ENCODE results near the gene ARHGAP27.

ARHGAP27 gene

DNA sequence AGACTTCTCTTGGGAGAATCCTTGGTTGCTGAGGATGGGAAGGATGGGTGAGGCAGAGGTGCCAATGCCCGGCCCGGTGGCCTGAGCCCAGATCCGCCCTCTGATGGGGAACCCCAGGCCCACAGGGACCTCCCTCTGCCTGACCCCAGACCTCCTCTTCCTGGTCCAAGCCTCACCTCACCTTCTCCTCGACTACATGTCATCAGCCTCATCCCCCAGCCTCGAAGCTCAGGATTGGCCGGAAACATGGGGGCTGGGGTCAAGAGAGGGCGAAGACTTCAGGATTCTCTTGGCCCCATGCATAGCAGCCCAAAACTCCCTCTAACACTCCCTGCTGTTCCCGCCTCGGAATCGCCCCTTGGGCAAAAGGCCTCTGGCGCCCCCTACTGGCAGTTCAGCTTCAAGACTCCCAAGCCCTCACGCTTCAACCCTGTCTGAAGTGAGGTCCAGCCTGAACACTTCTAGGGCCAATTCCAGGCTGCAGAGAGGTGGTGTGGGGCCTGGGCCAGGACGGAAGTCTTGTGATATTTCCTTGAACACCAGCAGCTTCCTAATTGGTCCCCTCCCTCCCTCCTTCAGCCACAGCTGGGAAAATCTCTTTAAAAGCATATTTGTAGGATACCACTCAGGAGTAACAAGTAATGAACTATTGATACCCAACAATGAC, 47.2 kb downstream of the ARHGAP27 start:
- TF ChIP-seq, protein P1, sequence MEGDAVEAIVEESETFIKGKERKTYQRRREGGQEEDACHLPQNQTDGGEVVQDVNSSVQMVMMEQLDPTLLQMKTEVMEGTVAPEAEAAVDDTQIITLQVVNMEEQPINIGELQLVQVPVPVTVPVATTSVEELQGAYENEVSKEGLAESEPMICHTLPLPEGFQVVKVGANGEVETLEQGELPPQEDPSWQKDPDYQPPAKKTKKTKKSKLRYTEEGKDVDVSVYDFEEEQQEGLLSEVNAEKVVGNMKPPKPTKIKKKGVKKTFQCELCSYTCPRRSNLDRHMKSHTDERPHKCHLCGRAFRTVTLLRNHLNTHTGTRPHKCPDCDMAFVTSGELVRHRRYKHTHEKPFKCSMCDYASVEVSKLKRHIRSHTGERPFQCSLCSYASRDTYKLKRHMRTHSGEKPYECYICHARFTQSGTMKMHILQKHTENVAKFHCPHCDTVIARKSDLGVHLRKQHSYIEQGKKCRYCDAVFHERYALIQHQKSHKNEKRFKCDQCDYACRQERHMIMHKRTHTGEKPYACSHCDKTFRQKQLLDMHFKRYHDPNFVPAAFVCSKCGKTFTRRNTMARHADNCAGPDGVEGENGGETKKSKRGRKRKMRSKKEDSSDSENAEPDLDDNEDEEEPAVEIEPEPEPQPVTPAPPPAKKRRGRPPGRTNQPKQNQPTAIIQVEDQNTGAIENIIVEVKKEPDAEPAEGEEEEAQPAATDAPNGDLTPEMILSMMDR (IDR thresholded peaks at IDR 0.05; ENCODE audit: low read depth, low read length, missing control alignments): peak; percentile 97

DNA sequence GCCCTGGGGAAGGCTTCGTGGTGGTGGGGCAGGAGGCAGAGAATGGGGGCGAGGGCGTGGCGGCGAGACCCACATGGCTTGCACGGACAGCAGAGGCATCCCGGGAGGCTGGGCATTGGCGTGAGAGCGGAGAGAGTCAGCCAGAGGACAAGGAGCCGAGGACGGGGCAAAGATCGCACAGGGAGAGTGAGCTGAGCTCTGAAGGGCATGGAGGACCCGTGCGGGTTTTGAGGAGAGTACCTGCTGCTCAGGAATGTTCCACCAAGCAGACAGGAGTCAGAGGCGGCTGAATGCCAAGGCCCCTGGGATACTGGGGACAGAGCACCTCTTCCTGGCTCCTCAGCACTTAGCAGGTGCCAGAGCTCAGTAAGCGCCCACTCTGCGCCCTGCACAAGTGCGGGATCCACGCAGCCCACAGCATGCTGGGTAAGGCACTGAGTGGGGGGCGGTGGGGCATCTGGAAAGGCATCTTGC, 47.8 kb downstream of the ARHGAP27 start:
- DNase-seq (ENCODE audit: low read depth): no peak
- TF ChIP-seq, protein P1 (IDR thresholded peaks at IDR 0.05; ENCODE audit: low read depth, low read length, missing control alignments): no peak
- H3K4me3 ChIP-seq (ENCODE audit: low read depth, low read length): no peak overlapping the region
- in situ Hi-C loops (cut with HindIII; ENCODE audit: low sequenced_read_pairs): no loop called here

More for the DNA sequence above, 47.2 kb downstream of the ARHGAP27 start:
- no peak overlapping the region for H3K4me3 ChIP-seq (ENCODE audit: low read depth, low read length)
- in situ Hi-C loops (cut with HindIII; ENCODE audit: low sequenced_read_pairs): no loop called here
- peak; percentile 65 for DNase-seq (ENCODE audit: low read depth)

DNA sequence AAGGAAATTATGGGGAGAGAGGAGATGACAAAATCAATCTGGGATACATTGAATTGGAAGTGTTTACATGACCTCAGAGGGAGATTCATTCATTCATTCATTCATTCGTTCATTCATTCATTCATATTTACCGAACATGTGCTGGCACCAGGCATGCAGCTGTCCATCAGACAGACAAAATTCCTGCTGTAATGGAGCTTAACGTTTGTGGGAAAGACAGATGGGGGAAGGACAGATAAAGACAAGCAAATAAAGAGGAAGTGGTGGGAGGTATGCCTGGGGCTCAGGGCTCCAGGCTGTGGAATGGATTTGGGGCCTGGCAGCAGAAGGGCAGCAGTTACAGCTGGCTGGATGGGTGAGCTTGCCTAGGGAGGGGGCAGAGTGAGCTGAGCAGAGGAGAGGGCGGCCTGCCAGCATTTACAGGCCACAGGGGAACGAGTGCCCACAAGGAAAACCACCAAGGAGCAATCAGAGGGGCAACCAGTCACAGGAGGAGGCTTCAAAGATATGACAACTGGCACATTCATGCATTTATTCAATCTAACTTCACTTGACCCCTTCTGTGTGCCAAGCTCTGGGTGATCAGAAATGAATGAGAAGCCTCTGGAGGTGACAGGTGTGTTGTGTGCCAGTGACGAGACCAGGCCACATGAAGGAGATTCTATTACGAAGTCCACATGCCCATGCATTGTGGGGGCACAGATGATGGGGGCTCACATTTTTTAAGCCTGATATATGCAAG, 48.5 kb downstream of the ARHGAP27 start:
- TF ChIP-seq, protein P1 (IDR thresholded peaks at IDR 0.05; ENCODE audit: low read depth, low read length, missing control alignments): no peak
- in situ Hi-C loops (cut with HindIII; ENCODE audit: low sequenced_read_pairs): no loop called here
- DNase-seq (ENCODE audit: low read depth): no peak
- H3K4me3 ChIP-seq (ENCODE audit: low read depth, low read length): no peak overlapping the region

DNA sequence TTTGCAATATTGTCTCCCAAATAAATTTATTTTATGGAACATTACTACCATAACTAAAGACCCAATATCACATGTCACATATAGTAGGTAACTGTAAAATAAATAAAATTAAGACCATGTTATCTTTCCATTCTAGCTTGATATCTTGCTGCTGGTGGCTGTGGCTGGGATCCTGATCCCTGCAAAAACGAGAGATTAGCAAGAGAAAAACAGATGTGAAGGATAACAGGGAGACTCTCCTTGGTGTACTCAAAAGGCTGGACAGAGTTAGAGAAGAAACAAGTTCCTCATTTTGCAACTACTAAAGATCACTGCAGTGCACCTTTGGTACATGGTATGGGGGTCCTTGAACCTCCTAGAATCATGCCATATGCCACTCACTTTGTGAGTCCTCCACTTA, 49.7 kb downstream of the ARHGAP27 start:
- in situ Hi-C loops (cut with HindIII; ENCODE audit: low sequenced_read_pairs): no loop called here
- TF ChIP-seq, protein P1 (IDR thresholded peaks at IDR 0.05; ENCODE audit: low read depth, low read length, missing control alignments): no peak

DNA sequence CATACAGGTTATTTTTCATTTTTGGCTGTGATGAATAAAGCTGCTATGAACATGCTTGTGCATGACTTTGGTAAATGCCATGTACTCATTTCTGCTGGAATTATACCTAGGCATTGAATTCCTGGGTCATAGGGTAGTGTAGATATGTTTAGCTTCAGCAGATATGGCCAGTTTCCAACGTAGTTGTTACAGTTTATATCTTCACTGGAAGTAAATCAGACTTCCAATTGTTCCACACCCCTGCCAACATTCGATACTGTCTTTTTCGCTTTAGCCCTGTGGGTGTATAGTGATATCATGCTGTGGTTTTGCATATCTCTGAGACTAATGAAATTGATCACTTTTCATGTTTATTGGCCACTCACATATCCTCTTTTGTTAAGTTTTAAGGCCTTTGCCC, 50.4 kb downstream of the ARHGAP27 start:
- in situ Hi-C loops (cut with HindIII; ENCODE audit: low sequenced_read_pairs): no loop called here
- DNase-seq (ENCODE audit: low read depth): no peak
- no peak overlapping the region for H3K4me3 ChIP-seq (ENCODE audit: low read depth, low read length)
- TF ChIP-seq, protein P1 (IDR thresholded peaks at IDR 0.05; ENCODE audit: low read depth, low read length, missing control alignments): no peak

More for the DNA sequence above, 49.7 kb downstream of the ARHGAP27 start:
- no peak overlapping the region for H3K4me3 ChIP-seq (ENCODE audit: low read depth, low read length)
- DNase-seq (ENCODE audit: low read depth): no peak

DNA sequence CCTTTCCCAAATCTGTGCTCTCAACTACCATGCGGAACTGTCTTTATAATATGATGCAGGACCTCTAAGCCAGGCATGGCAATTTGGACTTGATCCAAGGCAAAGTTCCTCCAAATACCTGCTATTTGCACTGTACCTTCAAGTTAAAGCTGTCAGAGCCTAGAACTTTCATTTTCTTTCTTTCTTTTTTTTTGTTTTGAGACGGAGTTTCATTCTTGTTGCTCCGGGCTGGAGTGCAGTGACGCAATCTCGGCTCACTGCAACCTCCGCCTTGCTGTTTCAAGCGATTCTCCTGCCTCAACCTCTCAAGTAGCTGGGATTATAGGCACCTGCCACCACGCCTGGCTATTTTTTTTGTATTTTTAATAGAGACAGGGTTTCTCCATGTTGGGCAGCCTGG, 51.7 kb downstream of the ARHGAP27 start:
- in situ Hi-C loops (cut with HindIII; ENCODE audit: low sequenced_read_pairs): no loop called here
- no peak overlapping the region for H3K4me3 ChIP-seq (ENCODE audit: low read depth, low read length)
- DNase-seq (ENCODE audit: low read depth): no peak
- TF ChIP-seq, protein P1 (IDR thresholded peaks at IDR 0.05; ENCODE audit: low read depth, low read length, missing control alignments): no peak

Measured in astrocyte of the cerebellum (primary cell).